Right atrium auricular region (tissue), 2 donors: ENCODE results near the gene TYW3. TPM values are rescaled to one million over a fixed set of nuclear protein-coding genes. Genes with fewer than 3 reads are reported as not detected.

Source experiments
- DNase-seq: peaks from one replicate; pipeline ENCODE4 v3.0.0-alpha.2; 2019; ENCODE audit warnings: low spot score
- H3K27ac ChIP-seq, 2 donors: fragments of 200-600 bp; sonication (generic); 1 replicate in 1 of 2; 2 replicates in 1 of 2; pipeline ENCODE4 v1.5.1; 2016 to 2019
- H3K27me3 ChIP-seq, 2 donors: fragments of 200-600 bp; sonication (generic); one replicate each; pipeline versions ENCODE4 v1.5.1 to v1.6.0; 2017 to 2019
- H3K36me3 ChIP-seq: fragments of 200-600 bp; sonication (generic); one replicate; pipeline ENCODE4 v1.5.1; 2016
- H3K4me1 ChIP-seq, 2 donors: fragments of 200-600 bp; sonication (generic); one replicate each; pipeline versions ENCODE4 v1.5.1 to v1.6.0; 2017 to 2019
- H3K4me3 ChIP-seq, 2 donors: fragments of 200-600 bp; sonication (generic); 1 replicate in 1 of 2; 2 replicates in 1 of 2; pipeline ENCODE4 v1.5.1; 2017 to 2019; ENCODE audit warnings: mild to moderate bottlenecking in 1 of 2, moderate library complexity in 1 of 2
- H3K9me3 ChIP-seq, 2 donors: fragments of 200-600 bp; sonication (generic); one replicate each; pipeline ENCODE4 v1.5.1; 2019
- total RNA-seq, 2 donors: library from RNA; depleted of rRNA; stranded (reverse); fragments of >200 nt; gene quantifications; one replicate each; pipeline ENCODE4 v1.1.0, GENCODE V29; 2016
- TF ChIP-seq, protein P1 (sequence below), 2 donors: fragments of 200-600 bp; sonication (generic); IDR thresholded peaks; one replicate each; pipeline ENCODE4 v1.5.1; 2019; ENCODE audit warnings: antibody characterized with exemption in 2 of 2

TYW3 gene
- total RNA-seq, 2 donors from 2014 or later, result 13.9 to 15.0 TPM

DNA sequence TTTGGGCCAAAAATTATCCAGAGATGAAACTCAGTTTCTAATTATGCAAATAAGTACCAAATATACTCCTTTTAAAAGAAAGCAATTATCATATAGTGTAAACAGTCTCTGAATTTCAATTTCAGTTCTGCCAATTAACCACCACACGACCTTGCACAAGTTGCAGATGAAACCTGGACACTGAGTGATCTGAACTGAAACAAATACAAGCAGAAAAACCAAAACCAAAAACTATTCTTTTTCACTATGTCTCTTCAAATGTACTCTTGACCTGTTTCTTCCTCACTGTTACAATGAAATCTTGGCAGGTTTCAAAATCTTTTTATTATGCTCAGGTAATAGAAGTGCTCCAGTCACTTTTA lies 79.2 kb downstream of the TYW3 start:
- H3K27ac ChIP-seq, result no peak overlapping the region
- no peak for DNase-seq
- TF ChIP-seq, protein P1, sequence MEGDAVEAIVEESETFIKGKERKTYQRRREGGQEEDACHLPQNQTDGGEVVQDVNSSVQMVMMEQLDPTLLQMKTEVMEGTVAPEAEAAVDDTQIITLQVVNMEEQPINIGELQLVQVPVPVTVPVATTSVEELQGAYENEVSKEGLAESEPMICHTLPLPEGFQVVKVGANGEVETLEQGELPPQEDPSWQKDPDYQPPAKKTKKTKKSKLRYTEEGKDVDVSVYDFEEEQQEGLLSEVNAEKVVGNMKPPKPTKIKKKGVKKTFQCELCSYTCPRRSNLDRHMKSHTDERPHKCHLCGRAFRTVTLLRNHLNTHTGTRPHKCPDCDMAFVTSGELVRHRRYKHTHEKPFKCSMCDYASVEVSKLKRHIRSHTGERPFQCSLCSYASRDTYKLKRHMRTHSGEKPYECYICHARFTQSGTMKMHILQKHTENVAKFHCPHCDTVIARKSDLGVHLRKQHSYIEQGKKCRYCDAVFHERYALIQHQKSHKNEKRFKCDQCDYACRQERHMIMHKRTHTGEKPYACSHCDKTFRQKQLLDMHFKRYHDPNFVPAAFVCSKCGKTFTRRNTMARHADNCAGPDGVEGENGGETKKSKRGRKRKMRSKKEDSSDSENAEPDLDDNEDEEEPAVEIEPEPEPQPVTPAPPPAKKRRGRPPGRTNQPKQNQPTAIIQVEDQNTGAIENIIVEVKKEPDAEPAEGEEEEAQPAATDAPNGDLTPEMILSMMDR (IDR thresholded peaks at IDR 0.05), result no peak

More for the DNA sequence above, 79.2 kb downstream of the TYW3 start:
- H3K9me3 ChIP-seq, result peaks cover 0 to 12% of the 10 kb centered on the region in 2 donors
- no peak overlapping the region for H3K4me3 ChIP-seq
- no peaks in the 10 kb centered on the region for H3K4me1 ChIP-seq
- H3K36me3 ChIP-seq, result no peaks in the 10 kb centered on the region
- H3K27me3 ChIP-seq, result no peaks in the 10 kb centered on the region

Other genes starting within 250 kb of the TYW3 start
- gene LRRC53, start 220.5 kb upstream of the TYW3 start, total RNA-seq, result not detected
- gene ERICH3, start 59.4 kb upstream of the TYW3 start, total RNA-seq, result under 1 TPM in 1 of 2 donors, not detected in 1; 0.07 TPM
- gene CRYZ, start 102 bp upstream of the TYW3 start, total RNA-seq, result 10 to 100 TPM; 30.5 to 39.8 TPM